Prostate gland (tissue), 2 donors: Measurements from ENCODE around the gene TSC22D1.

Experiments used
- POLR2A ChIP-seq: fragments of 450-650 bp; IDR thresholded peaks from one replicate; pipeline ENCODE4 v1.6.1; 2016; ENCODE audit warnings: antibody characterized with exemption, mild to moderate bottlenecking
- POLR2AphosphoS5 ChIP-seq: sonication (generic); formaldehyde crosslinking; IDR thresholded peaks from one replicate; pipeline ENCODE4 v1.6.1; 2017; ENCODE audit warnings: antibody characterized with exemption
- TF ChIP-seq, protein P1 (sequence below), 4 experiments: fragments of 200-600 bp in 2 of 4; fragments of 450-650 bp in 2 of 4; sonication (generic) in 2 of 4; IDR thresholded peaks; 1 replicate in 3 of 4; 2 replicates in 1 of 4; pipeline ENCODE4 v1.5.1; 2016 to 2019; ENCODE audit warnings: antibody characterized with exemption in 4 of 4, mild to moderate bottlenecking in 2 of 4, moderate library complexity in 2 of 4

- TF ChIP-seq, protein P1, sequence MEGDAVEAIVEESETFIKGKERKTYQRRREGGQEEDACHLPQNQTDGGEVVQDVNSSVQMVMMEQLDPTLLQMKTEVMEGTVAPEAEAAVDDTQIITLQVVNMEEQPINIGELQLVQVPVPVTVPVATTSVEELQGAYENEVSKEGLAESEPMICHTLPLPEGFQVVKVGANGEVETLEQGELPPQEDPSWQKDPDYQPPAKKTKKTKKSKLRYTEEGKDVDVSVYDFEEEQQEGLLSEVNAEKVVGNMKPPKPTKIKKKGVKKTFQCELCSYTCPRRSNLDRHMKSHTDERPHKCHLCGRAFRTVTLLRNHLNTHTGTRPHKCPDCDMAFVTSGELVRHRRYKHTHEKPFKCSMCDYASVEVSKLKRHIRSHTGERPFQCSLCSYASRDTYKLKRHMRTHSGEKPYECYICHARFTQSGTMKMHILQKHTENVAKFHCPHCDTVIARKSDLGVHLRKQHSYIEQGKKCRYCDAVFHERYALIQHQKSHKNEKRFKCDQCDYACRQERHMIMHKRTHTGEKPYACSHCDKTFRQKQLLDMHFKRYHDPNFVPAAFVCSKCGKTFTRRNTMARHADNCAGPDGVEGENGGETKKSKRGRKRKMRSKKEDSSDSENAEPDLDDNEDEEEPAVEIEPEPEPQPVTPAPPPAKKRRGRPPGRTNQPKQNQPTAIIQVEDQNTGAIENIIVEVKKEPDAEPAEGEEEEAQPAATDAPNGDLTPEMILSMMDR (IDR thresholded peaks at IDR 0.05): no peak
- TF ChIP-seq POLR2AphosphoS5 (no peak), POLR2A (no peak)
These were observed 78.3 kb downstream of the TSC22D1 start for GRCh38 chr13:44497801-44498200.
